ENCODE measurements around the gene ALOX12B. TPM values are rescaled to one million over a fixed set of nuclear protein-coding genes. Genes with fewer than 3 reads are reported as not detected.
"Not testable (repeated sequence)": the region's sequence is repeated elsewhere in the genome, so short reads cannot be mapped to it uniquely, and the experiment has no call there.

The ALOX12B gene
- total and polyA plus RNA-seq, 8 donors: 0.16 to 0.31 TPM; not detected in 6

DNA sequence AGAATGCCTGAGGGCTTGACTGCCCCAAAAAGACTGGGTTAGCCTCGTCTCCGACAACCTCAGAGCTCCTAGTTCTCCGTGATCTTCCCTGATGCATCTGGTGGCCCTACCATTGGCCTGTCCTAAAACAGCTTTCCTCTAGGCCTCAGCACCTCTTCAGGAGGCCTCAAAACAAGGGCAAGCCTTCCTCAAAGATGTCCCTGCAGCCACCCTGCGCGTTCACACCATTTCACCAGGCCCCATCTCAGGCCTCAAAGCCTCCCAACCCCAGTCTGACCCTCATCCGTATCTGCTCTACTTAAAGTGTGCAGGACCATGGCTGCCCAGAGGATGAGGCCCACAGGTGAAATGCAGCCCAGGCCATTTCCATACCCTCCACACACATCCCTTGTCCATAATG lies 23.4 kb upstream of the ALOX12B start:
- FAIRE-seq (no peak), DNase-seq (peak in 1 of 6 donors; percentile 20), ATAC-seq (no peak)
- 86 to 90% methylated on average over 6 of the region's 6 CpGs for WGBS, 2 donors
- Histone ChIP-seq H3K4me1 (peaks cover 0 to 4% (median 0%) of the 10 kb centered on the region in 3 donors), H3K27me3 (peaks cover 0 to 3% (median 0%) of the 10 kb centered on the region in 4 donors), H3K36me3 (no peaks in the 10 kb centered on the region), H3K9me3 (no peaks in the 10 kb centered on the region), H3K4me3 (no peak overlapping the region), H3K27ac (no peak overlapping the region)
- TF ChIP-seq, protein P1, sequence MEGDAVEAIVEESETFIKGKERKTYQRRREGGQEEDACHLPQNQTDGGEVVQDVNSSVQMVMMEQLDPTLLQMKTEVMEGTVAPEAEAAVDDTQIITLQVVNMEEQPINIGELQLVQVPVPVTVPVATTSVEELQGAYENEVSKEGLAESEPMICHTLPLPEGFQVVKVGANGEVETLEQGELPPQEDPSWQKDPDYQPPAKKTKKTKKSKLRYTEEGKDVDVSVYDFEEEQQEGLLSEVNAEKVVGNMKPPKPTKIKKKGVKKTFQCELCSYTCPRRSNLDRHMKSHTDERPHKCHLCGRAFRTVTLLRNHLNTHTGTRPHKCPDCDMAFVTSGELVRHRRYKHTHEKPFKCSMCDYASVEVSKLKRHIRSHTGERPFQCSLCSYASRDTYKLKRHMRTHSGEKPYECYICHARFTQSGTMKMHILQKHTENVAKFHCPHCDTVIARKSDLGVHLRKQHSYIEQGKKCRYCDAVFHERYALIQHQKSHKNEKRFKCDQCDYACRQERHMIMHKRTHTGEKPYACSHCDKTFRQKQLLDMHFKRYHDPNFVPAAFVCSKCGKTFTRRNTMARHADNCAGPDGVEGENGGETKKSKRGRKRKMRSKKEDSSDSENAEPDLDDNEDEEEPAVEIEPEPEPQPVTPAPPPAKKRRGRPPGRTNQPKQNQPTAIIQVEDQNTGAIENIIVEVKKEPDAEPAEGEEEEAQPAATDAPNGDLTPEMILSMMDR (IDR thresholded peaks at IDR 0.05): no peak
- intact Hi-C loops (cut with DNase I): loop anchor here in 1 of 3 donors (10.0 kb wide), 1 partner anchor 46 kb away; no protein-coding TSS in a partner anchor

DNA sequence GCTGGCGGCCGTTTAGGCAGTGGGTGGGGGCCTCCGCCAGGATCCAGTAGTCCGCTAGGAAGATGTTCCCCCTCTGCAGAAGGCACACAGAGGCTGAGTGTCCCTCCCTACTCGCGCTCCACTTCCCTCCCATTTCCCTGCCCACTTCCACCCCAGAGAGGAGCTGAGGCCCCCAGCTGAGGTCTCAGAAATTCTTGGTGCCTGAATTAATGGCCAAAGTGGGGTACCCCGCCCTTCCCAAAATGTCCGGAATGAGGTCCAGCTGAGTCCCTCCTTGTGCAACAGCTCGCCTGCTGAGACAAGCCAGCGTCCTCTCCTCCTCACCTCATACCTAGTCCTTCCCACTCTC lies 22.9 kb upstream of the ALOX12B start:
- intact Hi-C loops (cut with DNase I): loop anchor here in 1 of 3 donors (10.0 kb wide), 1 partner anchor 46 kb away; no protein-coding TSS in a partner anchor
- DNase-seq (no peak), FAIRE-seq (no peak), ATAC-seq (no peak)
- TF ChIP-seq, protein P1 (IDR thresholded peaks at IDR 0.05): no peak
- H3K27me3 ChIP-seq: peaks cover 0 to 3% (median 0%) of the 10 kb centered on the region in 4 donors
- peaks cover 0 to 4% (median 0%) of the 10 kb centered on the region in 3 donors for H3K4me1 ChIP-seq
- no peaks in the 10 kb centered on the region for H3K9me3 ChIP-seq
- 10% methylated on average over 10 of the region's 10 CpGs for WGBS, 2 donors
- H3K4me3 ChIP-seq: peak overlapping the region in 2 of 4 donors; percentile 43 to 49
- H3K36me3 ChIP-seq: no peaks in the 10 kb centered on the region
- H3K27ac ChIP-seq: no peak overlapping the region

DNA sequence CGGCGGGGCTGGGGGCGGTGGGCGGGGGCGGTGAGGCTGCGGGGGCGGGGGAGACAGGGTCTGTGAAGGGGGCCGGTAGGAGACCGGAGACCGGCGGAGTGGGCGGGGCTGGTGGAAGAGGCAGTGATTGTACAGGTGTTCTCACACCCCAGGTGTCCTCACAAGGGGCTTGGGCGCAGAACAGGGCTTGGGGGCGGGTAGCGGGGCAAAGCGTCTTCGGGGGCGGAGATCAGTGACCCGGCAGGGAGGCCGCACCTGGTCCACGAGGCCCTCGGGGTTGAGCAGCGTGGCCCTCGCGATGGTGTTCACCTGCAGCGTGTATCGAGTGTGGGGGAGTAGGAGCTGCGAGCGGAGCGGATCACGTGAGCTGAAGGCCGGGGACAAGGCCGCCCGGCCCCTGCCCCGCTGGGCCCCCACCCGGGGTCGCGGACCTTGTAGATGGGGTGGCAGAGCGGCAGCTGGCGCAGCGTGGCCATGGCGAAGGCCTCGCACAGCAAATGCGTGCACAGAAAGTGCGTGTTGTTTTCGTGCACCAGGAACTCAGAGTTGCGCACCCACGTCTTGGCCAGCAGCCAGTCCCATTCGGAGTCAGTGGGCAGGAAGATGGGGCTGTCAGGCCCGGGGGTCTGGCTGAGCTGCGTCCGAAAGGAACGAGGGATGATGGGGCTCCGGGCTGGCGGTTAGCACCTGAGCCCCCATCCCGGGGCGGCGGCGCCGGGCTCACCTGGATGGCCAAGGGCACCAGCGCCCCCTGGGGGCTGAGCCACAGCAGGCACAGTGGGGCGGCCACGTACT lies 22.3 kb upstream of the ALOX12B start:
- Histone ChIP-seq H3K4me1 (peaks cover 0 to 4% (median 0%) of the 10 kb centered on the region in 3 donors), H3K9me3 (no peaks in the 10 kb centered on the region), H3K4me3 (peak overlapping the region in 3 of 4 donors; percentile 31 to 49 (median 43)), H3K27me3 (no peaks in the 10 kb centered on the region), H3K36me3 (no peaks in the 10 kb centered on the region), H3K27ac (no peak overlapping the region)
- intact Hi-C loops (cut with DNase I): loop anchor here in 1 of 3 donors (10.0 kb wide), 1 partner anchor 45 kb away; no protein-coding TSS in a partner anchor
- WGBS, 2 donors: 9 to 12% methylated on average over 59 to 63 of the region's 63 CpGs
- ATAC-seq: peak; percentile 93 to 99 (median 94)
- peak; percentile 63 to 94 (median 82) for DNase-seq
- FAIRE-seq: no peak
- TF ChIP-seq, protein P1 (IDR thresholded peaks at IDR 0.05): peak; percentile 88 to 92 (median 90)

- Histone ChIP-seq H3K4me3 (no peak overlapping the region), H3K36me3 (no peaks in the 10 kb centered on the region), H3K27ac (no peak overlapping the region), H3K4me1 (peaks cover 0 to 4% (median 0%) of the 10 kb centered on the region in 3 donors), H3K9me3 (no peaks in the 10 kb centered on the region), H3K27me3 (no peaks in the 10 kb centered on the region)
- no peak for ATAC-seq
- peak in 1 of 6 donors; percentile 74 for DNase-seq
- intact Hi-C loops (cut with DNase I): no loop called here
- WGBS, 2 donors: 87 to 92% methylated on average over 33 of the region's 33 CpGs
- FAIRE-seq: no peak
- TF ChIP-seq, protein P1 (IDR thresholded peaks at IDR 0.05): no peak
Measured at GRCh38 chr17:8108972-8109660, 21.6 kb upstream of the ALOX12B start.

DNA sequence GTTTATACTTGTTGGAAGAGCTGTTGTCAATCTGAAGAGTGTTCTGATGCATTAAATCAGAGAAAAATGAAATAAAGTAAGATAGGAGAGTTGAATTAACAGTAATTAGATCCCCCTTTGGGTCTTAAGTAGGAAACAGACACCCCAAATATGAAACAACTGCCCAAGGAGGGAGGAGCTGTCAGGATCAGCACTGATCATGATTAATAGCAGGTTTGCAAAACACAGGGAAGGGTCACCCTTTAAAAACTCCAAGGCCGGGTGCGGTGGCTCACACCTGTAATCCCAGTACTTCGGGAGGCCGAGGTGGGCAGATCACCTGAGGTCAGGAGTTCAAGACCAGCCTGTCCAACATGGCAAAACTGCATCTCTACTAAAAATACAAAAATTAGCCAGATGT lies 19.5 kb upstream of the ALOX12B start:
- ATAC-seq; H3K36me3 ChIP-seq; H3K4me3 ChIP-seq; H3K4me1 ChIP-seq; H3K27me3 ChIP-seq; FAIRE-seq; intact Hi-C loops (cut with DNase I); H3K9me3 ChIP-seq; H3K27ac ChIP-seq: not testable (repeated sequence)
- 77 to 91% methylated on average over 4 of the region's 4 CpGs for WGBS, 2 donors
- peak in 1 of 6 donors; percentile 12 for DNase-seq

Measured in pancreas (tissue), 10 donors.